Measurements from ENCODE around the gene ANKRD44.

Gene ANKRD44

GRCh38 chr2:197210430-197210829 is 100.2 kb downstream of the ANKRD44 start:
- TF ChIP-seq, protein P1, sequence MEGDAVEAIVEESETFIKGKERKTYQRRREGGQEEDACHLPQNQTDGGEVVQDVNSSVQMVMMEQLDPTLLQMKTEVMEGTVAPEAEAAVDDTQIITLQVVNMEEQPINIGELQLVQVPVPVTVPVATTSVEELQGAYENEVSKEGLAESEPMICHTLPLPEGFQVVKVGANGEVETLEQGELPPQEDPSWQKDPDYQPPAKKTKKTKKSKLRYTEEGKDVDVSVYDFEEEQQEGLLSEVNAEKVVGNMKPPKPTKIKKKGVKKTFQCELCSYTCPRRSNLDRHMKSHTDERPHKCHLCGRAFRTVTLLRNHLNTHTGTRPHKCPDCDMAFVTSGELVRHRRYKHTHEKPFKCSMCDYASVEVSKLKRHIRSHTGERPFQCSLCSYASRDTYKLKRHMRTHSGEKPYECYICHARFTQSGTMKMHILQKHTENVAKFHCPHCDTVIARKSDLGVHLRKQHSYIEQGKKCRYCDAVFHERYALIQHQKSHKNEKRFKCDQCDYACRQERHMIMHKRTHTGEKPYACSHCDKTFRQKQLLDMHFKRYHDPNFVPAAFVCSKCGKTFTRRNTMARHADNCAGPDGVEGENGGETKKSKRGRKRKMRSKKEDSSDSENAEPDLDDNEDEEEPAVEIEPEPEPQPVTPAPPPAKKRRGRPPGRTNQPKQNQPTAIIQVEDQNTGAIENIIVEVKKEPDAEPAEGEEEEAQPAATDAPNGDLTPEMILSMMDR (IDR thresholded peaks at IDR 0.05), result no peak
- DNase-seq (ENCODE audit: low spot score), result no peak
- no peak overlapping the region for H3K4me3 ChIP-seq
- peak overlapping the region in 1 of 2 donors; percentile 56 for H3K27ac ChIP-seq

DNA sequence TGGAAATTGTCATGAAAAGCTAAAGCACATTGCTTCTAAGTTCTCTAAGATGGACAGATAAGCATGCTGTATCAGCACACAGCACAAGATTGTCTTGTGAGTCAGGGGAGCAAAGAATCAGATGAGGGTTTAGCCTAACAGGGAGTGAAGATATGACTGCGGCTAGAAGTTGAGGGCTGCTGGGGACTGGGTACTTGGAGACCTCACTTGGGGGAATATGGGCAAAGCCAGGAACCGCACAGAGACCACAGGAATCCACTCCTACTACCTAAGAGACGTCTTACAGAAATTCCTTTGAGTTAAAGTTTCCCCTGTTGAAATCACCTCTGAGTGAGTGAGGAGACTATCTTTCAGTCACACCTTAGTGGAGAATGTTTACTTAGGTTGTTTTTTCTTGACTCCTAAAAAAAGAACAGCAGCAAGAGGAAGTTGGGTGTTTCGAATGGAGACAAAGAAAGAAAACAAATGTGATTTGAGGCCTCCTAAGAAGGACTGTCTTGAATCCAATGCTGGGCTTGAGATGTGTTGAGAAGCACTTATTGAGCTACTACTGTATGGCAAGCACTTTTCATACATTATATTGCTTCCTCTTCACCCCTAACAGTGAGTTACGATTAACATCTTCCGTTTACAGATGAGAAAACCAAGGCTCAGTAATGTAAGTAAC is 100.7 kb downstream of the ANKRD44 start:
- DNase-seq (ENCODE audit: low spot score), result no peak
- TF ChIP-seq, protein P1 (IDR thresholded peaks at IDR 0.05), result no peak
- Histone ChIP-seq H3K27ac (peak overlapping the region in 1 of 2 donors; percentile 56), H3K4me3 (no peak overlapping the region)

DNA sequence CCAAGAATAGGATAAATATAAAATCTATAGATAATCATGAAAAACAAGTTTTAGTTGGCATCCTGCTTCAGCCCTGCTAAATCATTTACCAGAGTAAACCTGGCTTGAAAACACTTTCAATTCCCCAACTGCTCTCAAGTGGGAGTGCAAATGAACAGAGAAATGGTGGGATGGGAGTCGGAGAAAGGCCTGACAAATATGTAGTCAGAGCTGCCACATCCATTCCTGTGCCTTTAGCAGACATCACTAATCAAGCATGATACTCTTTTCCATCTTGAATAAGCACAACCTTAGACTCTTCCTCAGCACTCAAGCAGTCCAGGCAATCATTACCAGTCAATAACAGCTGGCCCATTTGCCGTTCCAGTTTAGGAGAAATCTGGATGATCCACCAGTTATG is 101.3 kb downstream of the ANKRD44 start:
- DNase-seq (ENCODE audit: low spot score), result no peak
- TF ChIP-seq, protein P1 (IDR thresholded peaks at IDR 0.05), result no peak
- Histone ChIP-seq H3K27ac (peak overlapping the region in 1 of 2 donors; percentile 56), H3K4me3 (no peak overlapping the region)

DNA sequence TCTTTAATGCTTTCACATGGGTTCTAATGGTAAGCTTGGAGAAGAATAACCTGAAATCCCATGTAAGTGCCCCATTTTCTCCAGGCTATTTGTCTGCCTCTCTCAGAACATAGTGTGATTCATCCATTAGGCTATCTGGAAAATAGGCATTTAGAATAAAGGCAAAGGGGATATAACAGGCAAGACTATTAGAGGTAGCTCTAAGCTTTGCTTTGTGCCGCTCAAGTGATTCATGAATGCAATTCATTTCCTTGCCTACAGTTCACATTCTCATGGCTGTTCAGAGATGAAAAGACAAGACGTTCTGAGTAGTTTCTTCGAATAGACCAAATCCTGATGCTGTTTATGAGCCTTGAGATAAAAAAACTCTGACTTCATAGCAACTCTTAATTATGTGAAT is 101.7 kb downstream of the ANKRD44 start:
- no peak for DNase-seq (ENCODE audit: low spot score)
- TF ChIP-seq, protein P1 (IDR thresholded peaks at IDR 0.05), result no peak
- Histone ChIP-seq H3K4me3 (no peak overlapping the region), H3K27ac (peak overlapping the region in 1 of 2 donors; percentile 47)

GRCh38 chr2:197208024-197208423 is 102.6 kb downstream of the ANKRD44 start:
- H3K4me3 ChIP-seq, result no peak overlapping the region
- TF ChIP-seq, protein P1 (IDR thresholded peaks at IDR 0.05), result no peak
- H3K27ac ChIP-seq, result no peak overlapping the region
- no peak for DNase-seq (ENCODE audit: low spot score)

DNA sequence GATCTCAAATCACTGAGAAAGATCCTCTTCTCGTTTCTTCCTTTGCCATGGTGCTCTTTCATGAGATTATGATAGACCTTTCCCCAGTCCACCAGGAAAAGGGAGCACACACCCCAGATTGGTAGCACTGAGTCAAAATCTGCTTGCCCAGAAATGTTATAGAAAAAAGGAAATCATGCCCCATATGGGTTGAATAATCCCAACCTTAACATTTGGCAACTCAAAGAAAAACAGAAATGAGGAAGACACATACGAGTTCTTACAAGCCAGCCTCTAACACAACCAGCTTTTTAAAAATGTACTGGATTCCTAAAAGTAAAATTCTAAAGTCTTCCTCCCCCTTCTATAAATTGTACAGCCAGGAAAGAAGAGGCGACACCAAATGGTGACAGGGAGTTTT is 103.0 kb downstream of the ANKRD44 start:
- Histone ChIP-seq H3K27ac (peak overlapping the region in 1 of 2 donors; percentile 20), H3K4me3 (no peak overlapping the region)
- TF ChIP-seq, protein P1 (IDR thresholded peaks at IDR 0.05), result no peak
- no peak for DNase-seq (ENCODE audit: low spot score)

GRCh38 chr2:197207106-197207505 is 103.5 kb downstream of the ANKRD44 start:
- TF ChIP-seq, protein P1 (IDR thresholded peaks at IDR 0.05), result no peak
- peak overlapping the region in 1 of 2 donors; percentile 20 for H3K27ac ChIP-seq

More at GRCh38 chr2:197207106-197207505, 103.5 kb downstream of the ANKRD44 start:
- H3K4me3 ChIP-seq, result no peak overlapping the region
- DNase-seq (ENCODE audit: low spot score), result no peak

Measured in coronary artery (tissue), 2 donors.